ENCODE data around the gene C1QTNF9.
"Not testable (repeated sequence)": the region's sequence is repeated elsewhere in the genome, so short reads cannot be mapped to it uniquely, and the experiment has no call there.

The C1QTNF9 gene

DNA sequence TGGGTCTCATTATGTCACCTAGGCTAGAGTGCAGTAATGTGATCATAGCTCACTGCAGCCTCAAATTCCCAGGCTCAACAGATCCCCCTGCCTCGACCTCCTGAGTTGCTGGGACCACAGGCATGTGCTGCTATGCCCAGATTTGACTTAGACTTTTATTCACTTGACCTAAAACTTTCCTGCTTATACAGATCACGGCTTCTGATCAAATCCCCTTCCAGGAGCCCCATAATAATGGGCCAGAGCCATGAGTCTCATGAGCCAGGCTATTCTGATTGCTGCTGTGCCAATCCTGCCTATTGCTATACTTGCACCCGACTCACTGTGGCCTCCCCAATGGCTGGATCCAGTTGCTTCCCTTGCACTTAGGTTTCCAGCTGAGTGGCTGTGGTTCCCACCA, 42.0 kb downstream of the C1QTNF9 start:
- DNase-seq (ENCODE audit: extremely low read depth, low read depth), result no peak
- TF ChIP-seq, protein P1, sequence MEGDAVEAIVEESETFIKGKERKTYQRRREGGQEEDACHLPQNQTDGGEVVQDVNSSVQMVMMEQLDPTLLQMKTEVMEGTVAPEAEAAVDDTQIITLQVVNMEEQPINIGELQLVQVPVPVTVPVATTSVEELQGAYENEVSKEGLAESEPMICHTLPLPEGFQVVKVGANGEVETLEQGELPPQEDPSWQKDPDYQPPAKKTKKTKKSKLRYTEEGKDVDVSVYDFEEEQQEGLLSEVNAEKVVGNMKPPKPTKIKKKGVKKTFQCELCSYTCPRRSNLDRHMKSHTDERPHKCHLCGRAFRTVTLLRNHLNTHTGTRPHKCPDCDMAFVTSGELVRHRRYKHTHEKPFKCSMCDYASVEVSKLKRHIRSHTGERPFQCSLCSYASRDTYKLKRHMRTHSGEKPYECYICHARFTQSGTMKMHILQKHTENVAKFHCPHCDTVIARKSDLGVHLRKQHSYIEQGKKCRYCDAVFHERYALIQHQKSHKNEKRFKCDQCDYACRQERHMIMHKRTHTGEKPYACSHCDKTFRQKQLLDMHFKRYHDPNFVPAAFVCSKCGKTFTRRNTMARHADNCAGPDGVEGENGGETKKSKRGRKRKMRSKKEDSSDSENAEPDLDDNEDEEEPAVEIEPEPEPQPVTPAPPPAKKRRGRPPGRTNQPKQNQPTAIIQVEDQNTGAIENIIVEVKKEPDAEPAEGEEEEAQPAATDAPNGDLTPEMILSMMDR (IDR thresholded peaks at IDR 0.05; ENCODE audit: low read depth, low read length), result no peak

DNA sequence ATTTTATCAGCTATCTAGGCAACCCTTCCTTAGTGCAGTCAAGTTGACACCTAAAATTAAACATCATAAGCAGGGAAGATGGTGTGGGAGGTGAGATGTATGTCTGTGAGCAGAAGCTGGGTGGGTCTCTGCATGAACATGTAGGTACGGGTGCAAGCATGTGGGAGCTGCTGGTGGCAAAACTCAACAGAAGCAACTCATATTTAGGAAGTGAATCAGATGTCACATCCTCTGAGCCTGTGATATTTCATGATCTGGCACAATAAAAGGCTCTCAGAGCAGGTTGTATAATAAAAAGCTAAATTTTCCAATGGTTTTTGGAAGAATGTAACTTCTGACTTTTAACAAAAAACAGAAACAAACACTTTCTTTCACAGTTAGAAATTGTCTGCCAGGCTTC, 44.4 kb downstream of the C1QTNF9 start:
- no peak for DNase-seq (ENCODE audit: extremely low read depth, low read depth)
- TF ChIP-seq, protein P1 (IDR thresholded peaks at IDR 0.05; ENCODE audit: low read depth, low read length), result no peak

DNA sequence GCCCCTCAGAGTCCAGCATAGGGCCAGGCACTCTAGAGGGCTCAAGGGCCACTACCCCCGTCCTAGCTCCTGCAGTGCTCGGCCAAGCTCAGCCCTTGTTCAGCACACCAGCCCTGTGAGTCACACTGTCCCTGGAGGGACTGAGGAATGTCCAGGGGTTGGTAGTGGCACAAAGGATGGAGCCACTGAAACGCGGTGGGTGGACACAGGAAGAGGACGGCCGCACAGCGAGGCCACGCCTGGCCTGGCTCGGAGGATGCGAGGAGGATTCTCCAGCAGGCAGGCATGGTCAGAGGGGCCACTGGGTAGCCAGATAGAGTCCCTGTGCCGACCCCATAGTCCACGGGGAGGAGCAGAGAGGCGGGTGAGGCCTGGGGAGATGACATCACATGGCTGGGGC, 45.7 kb downstream of the C1QTNF9 start:
- no peak for DNase-seq (ENCODE audit: extremely low read depth, low read depth)
- TF ChIP-seq, protein P1 (IDR thresholded peaks at IDR 0.05; ENCODE audit: low read depth, low read length), result no peak

DNA sequence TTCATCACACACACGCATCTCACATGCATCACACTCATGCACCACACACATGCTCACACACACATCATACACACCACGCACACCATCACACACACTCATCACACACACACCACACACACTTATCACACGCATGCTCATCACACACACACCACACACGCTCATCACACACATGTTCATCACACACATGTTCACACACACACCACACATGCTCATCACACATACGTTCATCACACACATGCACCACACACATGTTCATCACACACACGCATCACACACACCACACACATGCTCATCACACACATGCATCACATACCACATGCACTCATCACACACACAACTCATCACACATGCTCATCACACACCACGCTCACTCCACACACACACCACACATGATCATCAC, 46.9 kb downstream of the C1QTNF9 start:
- no peak for DNase-seq (ENCODE audit: extremely low read depth, low read depth)

DNA sequence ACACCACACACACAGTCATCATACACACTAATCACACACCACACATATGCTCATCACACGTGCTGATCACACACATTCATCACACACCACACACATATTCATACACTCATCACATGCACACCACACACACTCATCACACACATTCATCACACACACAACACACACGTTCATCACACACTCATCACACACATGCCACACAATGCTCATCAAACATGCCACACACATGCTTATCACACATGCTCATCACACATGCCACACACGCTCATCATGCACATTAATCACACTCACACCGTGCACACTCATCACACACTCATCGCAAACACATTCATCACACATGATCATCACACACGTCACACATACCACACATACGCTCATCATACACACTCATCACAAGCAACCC, 47.5 kb downstream of the C1QTNF9 start:
- TF ChIP-seq, protein P1 (IDR thresholded peaks at IDR 0.05; ENCODE audit: low read depth, low read length), result no peak

More for the DNA sequence above, 46.9 kb downstream of the C1QTNF9 start:
- TF ChIP-seq, protein P1 (IDR thresholded peaks at IDR 0.05; ENCODE audit: low read depth, low read length), result no peak

DNA sequence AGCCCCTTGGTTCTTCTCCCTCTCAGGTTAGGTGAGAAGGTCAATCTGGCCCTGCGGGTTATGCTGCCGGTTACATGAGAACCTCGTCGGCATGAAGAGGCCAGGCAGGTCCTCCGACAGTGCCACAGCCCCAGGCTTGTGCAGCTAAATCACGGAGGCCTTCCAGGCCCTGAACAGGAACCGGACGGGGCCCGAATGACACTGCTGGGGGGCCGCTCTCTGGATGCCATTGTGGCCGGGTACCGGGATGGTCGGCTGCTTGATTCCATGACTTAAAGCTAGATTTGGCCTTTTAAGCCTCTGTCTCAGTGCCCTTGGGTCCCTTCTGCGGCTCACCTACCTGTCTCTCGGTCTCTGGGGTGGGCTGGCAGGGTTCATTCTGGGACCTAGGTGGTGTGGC, 48.4 kb downstream of the C1QTNF9 start:
- TF ChIP-seq, protein P1 (IDR thresholded peaks at IDR 0.05; ENCODE audit: low read depth, low read length), result no peak
- DNase-seq (ENCODE audit: extremely low read depth, low read depth), result no peak

More for the DNA sequence above, 47.5 kb downstream of the C1QTNF9 start:
- DNase-seq (ENCODE audit: extremely low read depth, low read depth), result no peak

DNA sequence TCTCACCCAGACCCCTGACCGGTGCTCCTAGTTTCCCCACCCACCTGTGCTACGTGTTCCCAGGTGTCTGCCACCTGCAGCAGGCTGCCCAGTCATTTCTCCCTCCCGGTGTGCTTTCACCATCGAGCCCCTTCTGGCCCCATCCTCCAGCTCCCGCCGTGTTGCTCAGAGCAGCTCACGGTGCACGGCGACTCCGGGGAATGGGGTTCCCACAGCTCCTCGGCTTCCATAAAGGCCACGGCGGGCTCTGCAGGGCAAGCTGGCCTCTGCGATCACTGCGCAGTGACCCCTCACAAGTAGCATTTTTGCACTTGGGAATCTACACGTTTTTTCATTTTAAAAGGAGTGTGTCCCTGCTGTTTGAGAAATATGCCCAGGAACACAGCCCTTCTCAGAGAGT, 49.5 kb downstream of the C1QTNF9 start:
- not testable (repeated sequence) for DNase-seq (ENCODE audit: extremely low read depth, low read depth)

DNA sequence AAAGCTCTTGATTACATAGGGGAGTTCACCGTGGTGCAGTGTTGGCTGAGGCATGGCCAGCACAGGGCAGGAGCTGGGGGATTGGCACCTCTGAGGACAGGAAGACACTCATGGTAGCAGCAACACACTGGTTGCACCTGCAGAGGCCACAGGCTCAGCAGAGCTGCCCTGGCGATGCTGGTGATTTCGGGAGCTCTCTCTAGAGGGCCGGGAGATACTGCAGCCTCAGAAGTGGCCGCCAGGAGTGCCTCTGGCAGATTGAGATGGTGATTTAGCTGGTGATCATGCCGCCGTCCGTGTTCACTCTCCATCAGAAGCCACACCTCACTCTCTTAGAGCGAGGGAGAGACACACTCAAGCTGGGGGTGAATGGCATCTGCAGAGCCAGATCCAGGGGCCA, 49.9 kb downstream of the C1QTNF9 start:
- DNase-seq (ENCODE audit: extremely low read depth, low read depth), result not testable (repeated sequence)

DNA sequence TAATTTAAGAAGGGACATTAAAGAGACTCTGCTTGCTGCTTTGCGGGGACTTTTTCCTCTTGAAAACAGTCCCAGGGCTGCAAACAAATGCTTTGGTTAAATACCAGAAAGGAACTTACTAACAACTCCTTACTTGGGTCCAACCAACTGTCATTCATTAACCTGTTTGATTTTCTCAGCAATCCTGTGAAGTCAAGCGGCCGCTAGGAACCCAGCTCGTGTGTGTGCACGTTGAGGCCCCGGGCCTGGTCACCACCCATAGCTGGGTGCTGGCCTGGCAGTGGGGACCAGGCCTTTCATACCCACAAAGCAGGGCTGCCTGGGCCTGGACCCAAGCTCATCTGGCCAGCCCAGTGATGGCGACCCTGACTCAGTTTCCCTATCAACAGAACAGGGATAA, 50.7 kb downstream of the C1QTNF9 start:
- DNase-seq (ENCODE audit: extremely low read depth, low read depth), result no peak
- TF ChIP-seq, protein P1 (IDR thresholded peaks at IDR 0.05; ENCODE audit: low read depth, low read length), result no peak

Data from AG09319 (cell line).